Suprapubic skin (tissue), 4 donors: ENCODE results near the gene AKAP13. TPM values are rescaled to one million over a fixed set of nuclear protein-coding genes. Genes with fewer than 3 reads are reported as not detected.

Experiments used
- DNase-seq, 2 donors: peaks; one replicate each; pipeline ENCODE4 v3.0.0-alpha.2; 2019; ENCODE audit warnings: low spot score in 2 of 2
- H3K27ac ChIP-seq: fragments of 200-600 bp; sonication (generic); one replicate; pipeline ENCODE4 v1.5.1; 2019
- H3K27me3 ChIP-seq: fragments of 200-600 bp; sonication (generic); one replicate; pipeline ENCODE4 v1.5.1; 2019
- H3K36me3 ChIP-seq: fragments of 200-600 bp; sonication (generic); one replicate; pipeline ENCODE4 v1.5.1; 2019
- H3K4me1 ChIP-seq: fragments of 200-600 bp; sonication (generic); one replicate; pipeline ENCODE4 v1.5.1; 2019
- H3K4me3 ChIP-seq: fragments of 200-600 bp; sonication (generic); one replicate; pipeline ENCODE4 v1.5.1; 2019; ENCODE audit warnings: mild to moderate bottlenecking
- H3K9me3 ChIP-seq: fragments of 200-600 bp; sonication (generic); one replicate; pipeline ENCODE4 v1.5.1; 2019
- CTCF ChIP-seq, 2 donors: fragments of 200-600 bp in 1 of 2; fragments of 450-650 bp in 1 of 2; sonication (generic) in 1 of 2; IDR thresholded peaks; one replicate each; pipeline ENCODE4 v1.5.1; 2016 to 2019; ENCODE audit warnings: antibody characterized with exemption in 2 of 2, mild to moderate bottlenecking in 1 of 2, moderate library complexity in 1 of 2
- EP300 ChIP-seq: sonication (generic); formaldehyde crosslinking; IDR thresholded peaks from one replicate; pipeline ENCODE4 v1.6.1; 2017; ENCODE audit warnings: antibody characterized with exemption
- POLR2A ChIP-seq, 2 donors: fragments of 450-650 bp; IDR thresholded peaks; one replicate each; pipeline ENCODE4 v1.6.1; 2017; ENCODE audit warnings: antibody characterized with exemption in 2 of 2, mild to moderate bottlenecking in 2 of 2, moderate library complexity in 2 of 2
- POLR2AphosphoS5 ChIP-seq, 3 donors: sonication (generic); formaldehyde crosslinking; IDR thresholded peaks; one replicate each; pipeline ENCODE4 v1.6.1; 2017; ENCODE audit warnings: antibody characterized with exemption in 3 of 3
- WGBS: methylation state at CpG from one replicate; pipeline ENCODE4 v1.1.5; 2018; 5-methylcytosine and 5-hydroxymethylcytosine counted together
- total RNA-seq, 4 donors: library from RNA; depleted of rRNA; stranded (reverse); fragments of >200 nt; gene quantifications; one replicate each; pipeline ENCODE4 v1.1.0, GENCODE V29; 2016

The AKAP13 gene
- total RNA-seq, 4 donors from 2014 or later = 124 to 249 (median 163) TPM

GRCh38 chr15:85517086-85517485 is 136.7 kb downstream of the AKAP13 start:
- Histone ChIP-seq H3K27me3 (no peaks in the 10 kb centered on the region), H3K36me3 (no peaks in the 10 kb centered on the region), H3K4me3 (no peak overlapping the region), H3K4me1 (no peaks in the 10 kb centered on the region), H3K27ac (no peak overlapping the region), H3K9me3 (no peaks in the 10 kb centered on the region)
- no peak for DNase-seq
- TF ChIP-seq POLR2A (IDR thresholded peaks at IDR 0.05) = no peak
- 97% methylated on average over 1 of the region's 1 CpG for WGBS

GRCh38 chr15:85518979-85519761 is 138.8 kb downstream of the AKAP13 start:
- Histone ChIP-seq H3K9me3 (no peaks in the 10 kb centered on the region), H3K4me1 (no peaks in the 10 kb centered on the region), H3K36me3 (no peaks in the 10 kb centered on the region), H3K27ac (no peak overlapping the region), H3K4me3 (no peak overlapping the region), H3K27me3 (no peaks in the 10 kb centered on the region)
- DNase-seq = no peak
- 85% methylated on average over 5 of the region's 5 CpGs for WGBS
- TF ChIP-seq POLR2A (IDR thresholded peaks at IDR 0.05) = no peak

GRCh38 chr15:85520650-85521049 is 140.2 kb downstream of the AKAP13 start:
- Histone ChIP-seq H3K27ac (no peak overlapping the region), H3K36me3 (no peaks in the 10 kb centered on the region), H3K4me1 (no peaks in the 10 kb centered on the region), H3K4me3 (no peak overlapping the region), H3K9me3 (no peaks in the 10 kb centered on the region), H3K27me3 (no peaks in the 10 kb centered on the region)
- no peak for TF ChIP-seq POLR2AphosphoS5 (IDR thresholded peaks at IDR 0.05)
- TF ChIP-seq CTCF (IDR thresholded peaks at IDR 0.05) = no peak
- TF ChIP-seq POLR2A (IDR thresholded peaks at IDR 0.05) = no peak
- TF ChIP-seq EP300 = no peak
- DNase-seq = no peak
- WGBS = 87% methylated on average over 3 of the region's 3 CpGs

GRCh38 chr15:85523530-85523929 is 143.1 kb downstream of the AKAP13 start:
- no peak for TF ChIP-seq EP300
- no peak for TF ChIP-seq CTCF (IDR thresholded peaks at IDR 0.05)
- TF ChIP-seq POLR2A (IDR thresholded peaks at IDR 0.05) = no peak
- Histone ChIP-seq H3K4me1 (peaks cover 14% of the 10 kb centered on the region), H3K36me3 (no peaks in the 10 kb centered on the region), H3K27me3 (no peaks in the 10 kb centered on the region), H3K9me3 (no peaks in the 10 kb centered on the region), H3K4me3 (no peak overlapping the region), H3K27ac (no peak overlapping the region)
- WGBS = 92% methylated on average over 4 of the region's 4 CpGs
- DNase-seq = no peak

- Histone ChIP-seq H3K4me3 (no peak overlapping the region), H3K27ac (no peak overlapping the region), H3K4me1 (peaks cover 16% of the 10 kb centered on the region), H3K36me3 (no peaks in the 10 kb centered on the region), H3K9me3 (no peaks in the 10 kb centered on the region), H3K27me3 (no peaks in the 10 kb centered on the region)
- DNase-seq = no peak
- TF ChIP-seq CTCF (IDR thresholded peaks at IDR 0.05) (no peak), POLR2AphosphoS5 (IDR thresholded peaks at IDR 0.05) (no peak), EP300 (no peak), POLR2A (IDR thresholded peaks at IDR 0.05) (no peak)
Observed at GRCh38 chr15:85525755-85526154, 145.4 kb downstream of the AKAP13 start.

- peak overlapping the region; percentile 16 for H3K27ac ChIP-seq
- 26% methylated on average over 3 of the region's 3 CpGs for WGBS
Observed at GRCh38 chr15:85527895-85528294, 147.5 kb downstream of the AKAP13 start.

More at GRCh38 chr15:85527895-85528294, 147.5 kb downstream of the AKAP13 start:
- H3K9me3 ChIP-seq = no peaks in the 10 kb centered on the region
- H3K4me1 ChIP-seq = peaks cover 21% of the 10 kb centered on the region
- no peak overlapping the region for H3K4me3 ChIP-seq
- no peaks in the 10 kb centered on the region for H3K27me3 ChIP-seq
- H3K36me3 ChIP-seq = no peaks in the 10 kb centered on the region
- TF ChIP-seq EP300 (no peak), POLR2AphosphoS5 (IDR thresholded peaks at IDR 0.05) (no peak), POLR2A (IDR thresholded peaks at IDR 0.05) (no peak), CTCF (IDR thresholded peaks at IDR 0.05) (no peak)
- no peak for DNase-seq
